HG03175 (cell line): Measurements from ENCODE around the gene RASA2.
"Not testable (repeated sequence)": the region's sequence is repeated elsewhere in the genome, so short reads cannot be mapped to it uniquely, and the experiment has no call there.

Source experiments
- ATAC-seq: cut with Tn5 transposase; IDR thresholded peaks from one replicate; pipeline ENCODE4 v1.9.1; 2021; ENCODE audit warnings: mild to moderate bottlenecking, moderate library complexity; ENCODE audit not compliant: unreplicated experiment

Gene RASA2

DNA sequence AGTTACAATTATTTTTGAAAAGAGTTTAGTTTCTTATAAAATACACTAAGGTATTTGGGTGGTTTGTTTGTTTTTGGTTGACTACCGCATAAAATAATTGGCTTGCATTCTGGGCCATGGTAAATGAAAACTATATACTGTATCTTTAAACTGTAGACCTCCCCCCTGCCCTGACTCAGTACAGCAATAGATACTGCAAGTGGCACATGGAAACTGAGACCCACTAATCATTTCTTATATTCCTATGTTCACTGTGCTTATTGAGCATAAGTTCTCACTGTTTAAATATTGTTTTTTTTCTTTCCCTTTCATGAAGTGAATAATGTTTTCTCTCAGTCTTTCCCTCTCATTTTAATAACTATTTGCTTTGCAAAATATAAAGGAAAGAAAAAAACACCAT lies 45.8 kb downstream of the RASA2 start:
- ATAC-seq: no peak

DNA sequence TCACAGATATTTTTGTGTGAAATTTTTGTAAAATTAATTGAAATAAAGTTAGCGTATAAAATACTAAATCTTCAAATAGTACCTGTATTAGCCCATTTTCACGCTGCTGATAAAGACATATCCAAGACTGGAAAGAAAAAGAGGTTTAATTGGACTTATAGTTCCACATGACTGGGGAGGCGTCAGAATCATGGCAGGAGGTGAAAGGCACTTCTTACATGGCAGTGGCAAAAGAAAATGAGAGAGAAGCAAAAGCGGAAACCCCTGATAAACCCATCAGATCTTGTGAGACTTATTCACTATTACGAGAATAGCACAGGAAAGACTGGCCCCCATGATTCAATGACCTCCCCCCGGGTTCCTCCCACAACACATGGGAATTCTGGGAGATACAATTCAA lies 49.2 kb downstream of the RASA2 start:
- ATAC-seq: not testable (repeated sequence)

DNA sequence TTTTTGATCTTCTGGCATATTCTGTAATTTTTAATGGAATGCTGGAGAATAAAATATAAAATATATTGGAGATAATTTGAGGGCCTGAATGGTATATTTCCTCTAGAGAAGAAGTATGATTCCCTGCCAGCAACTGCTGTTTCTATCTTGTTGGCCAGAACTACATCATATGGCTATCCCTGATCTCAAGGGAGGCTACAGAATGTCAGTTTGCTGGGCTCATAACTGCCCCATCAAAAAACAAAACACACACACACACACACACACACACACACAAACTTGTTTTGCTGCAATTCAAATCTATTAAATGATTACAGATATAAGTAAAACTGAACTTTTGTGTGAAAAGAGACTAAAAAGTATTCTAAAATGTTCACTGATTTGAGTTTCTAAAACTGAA lies 51.0 kb downstream of the RASA2 start:
- no peak for ATAC-seq

DNA sequence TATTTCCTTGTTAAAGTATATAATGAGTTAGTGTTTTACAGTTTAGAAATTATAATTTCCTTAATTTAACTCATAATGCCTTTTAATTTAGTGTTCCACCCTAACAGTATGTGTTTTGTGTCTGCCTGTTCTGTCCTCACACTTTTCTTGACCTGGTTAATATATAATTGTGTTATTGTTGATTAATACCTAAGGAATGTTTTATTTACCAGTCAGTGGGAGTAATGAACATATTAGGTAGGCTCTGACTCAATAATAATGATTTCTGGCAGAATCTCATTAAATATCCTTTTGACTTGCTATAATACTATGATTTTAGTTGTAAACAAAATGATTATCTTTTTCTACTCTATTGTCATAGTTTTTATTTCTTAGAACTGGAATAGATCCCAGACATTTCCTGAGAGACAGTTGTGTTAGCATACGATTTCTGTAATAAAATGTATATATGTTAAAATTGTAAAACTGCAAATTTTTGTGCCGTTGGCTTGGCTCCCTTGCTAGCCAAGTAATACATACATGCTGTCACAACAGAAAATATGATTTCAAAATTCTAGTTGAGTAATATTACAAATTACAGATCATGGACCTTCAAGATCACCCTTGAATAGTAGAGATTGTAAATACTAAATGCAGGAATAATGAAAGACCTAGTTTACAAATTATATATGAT lies 51.9 kb downstream of the RASA2 start:
- ATAC-seq: no peak

DNA sequence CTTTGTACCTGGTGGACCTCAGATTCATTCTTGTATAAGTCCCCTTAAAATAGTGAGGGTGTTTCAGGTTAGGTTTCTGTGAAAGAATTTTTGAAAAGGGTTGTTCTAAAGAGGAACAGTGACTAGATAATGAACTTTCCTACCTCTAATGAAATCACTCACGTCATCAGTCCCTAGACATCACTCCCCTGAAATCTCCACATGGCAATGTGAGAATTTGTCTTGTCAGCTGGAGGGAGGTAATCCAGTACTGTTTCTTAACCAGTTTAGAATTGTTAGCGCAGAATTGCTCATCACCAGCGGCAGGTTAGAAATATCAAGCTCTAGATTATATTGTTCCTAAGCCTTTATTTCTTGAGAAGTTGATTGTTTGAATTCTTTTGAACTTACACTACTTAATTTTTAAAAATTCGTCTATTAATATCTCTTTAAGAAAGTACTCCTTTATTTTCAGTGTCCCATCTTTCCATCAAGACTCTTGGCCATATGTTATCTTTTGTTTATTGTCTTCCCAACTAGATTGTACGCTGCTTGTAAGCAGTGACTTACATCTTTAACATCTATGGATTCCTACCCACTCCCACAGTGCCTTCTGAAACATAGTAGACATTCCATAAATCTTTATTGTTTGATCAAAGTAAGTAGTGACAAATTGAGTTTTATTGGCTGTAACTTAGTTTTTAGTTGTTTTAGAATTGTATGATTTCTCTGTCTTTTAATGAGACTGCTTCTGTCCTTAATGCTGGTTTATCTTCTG lies 52.8 kb downstream of the RASA2 start:
- no peak for ATAC-seq

DNA sequence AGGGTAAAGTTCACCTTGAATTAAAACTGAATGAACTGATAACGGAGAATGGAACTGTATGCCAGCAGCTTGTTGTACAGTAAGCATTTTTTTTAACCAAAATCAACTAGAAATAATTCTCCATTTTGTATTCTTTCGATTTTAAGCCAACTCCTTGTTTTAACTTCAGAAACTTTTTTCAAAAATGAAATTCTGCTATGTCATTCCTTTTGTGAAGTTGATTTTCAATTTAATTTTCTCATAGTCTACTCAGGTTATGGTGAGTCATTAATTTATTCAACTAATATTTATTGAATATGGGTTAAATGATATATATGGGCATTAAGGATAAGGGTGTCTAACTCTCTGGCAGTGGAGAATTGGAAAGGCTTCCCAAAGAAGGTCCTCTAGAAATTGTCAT lies 53.7 kb downstream of the RASA2 start:
- no peak for ATAC-seq

DNA sequence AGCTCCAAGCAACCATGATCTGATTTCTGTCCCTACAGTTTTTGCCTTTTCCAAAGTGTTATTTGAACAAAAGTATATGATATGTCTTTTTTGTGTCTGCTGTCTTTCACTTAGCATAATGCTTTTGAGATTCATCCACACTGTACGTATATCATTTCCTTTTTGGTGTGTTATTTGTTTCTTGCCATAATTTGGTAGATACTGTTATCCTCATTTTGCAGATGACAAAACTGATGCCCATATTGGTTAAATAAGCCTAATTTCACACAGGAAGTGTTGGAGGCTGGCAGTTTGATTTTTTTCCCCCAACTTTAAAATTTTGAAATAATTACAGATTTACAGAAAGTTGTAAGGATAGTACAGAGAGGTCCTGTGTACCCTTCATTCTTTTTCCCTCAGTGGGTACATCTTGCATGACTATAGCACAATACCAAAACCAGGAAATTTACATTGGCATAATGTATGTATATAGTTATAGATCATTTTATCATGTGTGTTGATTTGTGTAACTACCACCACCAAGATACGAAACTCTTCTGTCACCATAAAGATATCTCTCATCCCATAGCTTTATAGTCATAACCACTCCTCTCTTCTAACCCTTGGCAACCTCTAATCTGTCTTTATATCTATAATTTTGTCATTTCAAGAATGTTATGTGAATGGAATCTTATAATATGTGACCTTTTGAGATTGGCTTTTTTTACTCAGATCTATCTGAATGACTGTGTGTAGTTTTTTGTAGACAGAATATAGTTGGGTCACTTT lies 55.6 kb downstream of the RASA2 start:
- no peak for ATAC-seq

DNA sequence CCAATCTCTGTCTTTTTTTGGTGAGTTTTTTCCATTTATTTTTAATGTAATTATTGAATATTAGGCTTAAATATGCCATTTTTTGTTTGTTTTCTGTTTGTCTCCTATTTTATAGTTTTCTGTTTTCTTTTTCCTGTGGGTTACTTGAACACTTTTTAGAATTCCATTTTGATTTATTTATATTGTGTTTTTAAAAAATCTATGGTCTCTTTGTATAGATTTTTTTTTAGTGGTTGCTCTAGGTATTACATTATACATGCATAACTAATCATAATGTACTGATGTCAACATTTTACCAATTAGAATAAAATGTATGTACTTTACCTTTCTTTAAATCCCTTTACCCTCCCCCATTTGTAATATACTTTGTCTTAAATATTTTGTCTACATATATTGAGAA lies 56.2 kb downstream of the RASA2 start:
- no peak for ATAC-seq

DNA sequence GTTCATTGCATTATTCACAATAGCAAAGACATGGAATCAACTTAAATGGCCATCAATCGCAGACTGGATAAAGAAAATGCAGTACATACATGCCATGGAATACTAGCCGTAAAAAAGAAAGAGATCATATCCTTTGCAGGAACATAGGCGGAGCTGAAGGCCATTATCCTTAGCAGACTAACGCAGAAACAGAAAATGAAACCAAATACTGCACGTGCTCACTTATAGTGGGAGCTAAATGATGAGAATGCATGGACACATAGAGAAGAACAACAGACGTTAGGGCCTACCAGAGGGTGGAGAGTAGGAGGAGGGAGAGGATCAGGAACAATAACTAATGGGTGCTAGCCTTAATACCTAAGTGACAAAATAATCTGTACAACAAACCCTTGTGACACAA lies 57.9 kb downstream of the RASA2 start:
- ATAC-seq: no peak

DNA sequence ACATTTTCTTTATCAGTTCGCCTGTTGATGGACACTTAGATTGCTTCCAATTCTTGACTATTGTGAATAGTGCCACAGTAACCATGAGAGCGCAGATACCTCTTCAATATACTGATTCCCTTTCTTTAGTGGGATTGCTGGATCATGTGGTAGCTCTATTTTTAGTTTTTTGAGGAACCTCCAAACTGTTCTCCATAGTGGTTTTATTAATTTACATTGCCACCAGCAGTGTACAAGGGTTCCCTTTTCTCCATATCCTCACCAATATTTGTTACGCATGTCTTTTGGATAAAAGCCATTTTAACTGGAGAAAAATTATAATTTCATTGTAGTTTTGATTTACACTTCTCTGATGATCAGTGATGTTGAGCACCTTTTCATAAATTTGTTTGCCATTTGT lies 59.3 kb downstream of the RASA2 start:
- ATAC-seq: no peak

DNA sequence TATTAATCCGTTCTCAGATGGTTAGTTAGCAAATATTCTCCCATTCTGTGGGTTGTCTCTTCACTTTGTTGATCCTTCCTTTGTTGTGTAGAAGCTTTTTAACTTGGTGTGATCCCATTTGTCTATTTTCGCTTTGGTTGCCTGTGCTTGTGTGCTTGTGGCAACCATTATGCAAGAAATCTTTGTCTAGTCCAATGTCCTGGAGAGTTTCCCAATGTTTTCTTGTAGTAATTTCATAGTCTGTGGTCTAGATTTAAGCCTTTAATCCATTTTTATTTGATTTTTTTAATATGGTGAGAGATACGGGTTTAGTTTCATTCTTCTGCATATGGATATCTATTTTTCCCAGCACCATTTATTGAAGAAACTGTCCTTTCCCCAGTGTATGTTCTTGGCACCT lies 59.8 kb downstream of the RASA2 start:
- no peak for ATAC-seq

DNA sequence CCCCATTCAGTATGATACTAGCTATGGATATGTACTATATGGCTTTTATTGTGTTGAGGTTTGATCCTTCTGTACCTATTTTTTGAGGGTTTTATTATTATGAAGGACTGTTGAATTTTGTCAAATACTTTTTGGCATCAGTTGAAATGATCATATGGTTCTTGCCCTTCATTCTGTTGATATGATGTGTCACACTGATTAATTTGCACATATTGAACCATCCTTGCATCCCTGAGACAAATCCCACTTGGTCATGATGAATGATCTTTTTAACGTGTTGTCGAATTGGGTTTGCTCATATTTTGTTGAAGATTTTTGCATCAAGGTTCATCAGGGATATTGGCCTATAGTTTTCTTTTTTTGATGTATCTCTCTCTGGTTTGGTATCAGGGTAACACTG lies 61.0 kb downstream of the RASA2 start:
- ATAC-seq: no peak

DNA sequence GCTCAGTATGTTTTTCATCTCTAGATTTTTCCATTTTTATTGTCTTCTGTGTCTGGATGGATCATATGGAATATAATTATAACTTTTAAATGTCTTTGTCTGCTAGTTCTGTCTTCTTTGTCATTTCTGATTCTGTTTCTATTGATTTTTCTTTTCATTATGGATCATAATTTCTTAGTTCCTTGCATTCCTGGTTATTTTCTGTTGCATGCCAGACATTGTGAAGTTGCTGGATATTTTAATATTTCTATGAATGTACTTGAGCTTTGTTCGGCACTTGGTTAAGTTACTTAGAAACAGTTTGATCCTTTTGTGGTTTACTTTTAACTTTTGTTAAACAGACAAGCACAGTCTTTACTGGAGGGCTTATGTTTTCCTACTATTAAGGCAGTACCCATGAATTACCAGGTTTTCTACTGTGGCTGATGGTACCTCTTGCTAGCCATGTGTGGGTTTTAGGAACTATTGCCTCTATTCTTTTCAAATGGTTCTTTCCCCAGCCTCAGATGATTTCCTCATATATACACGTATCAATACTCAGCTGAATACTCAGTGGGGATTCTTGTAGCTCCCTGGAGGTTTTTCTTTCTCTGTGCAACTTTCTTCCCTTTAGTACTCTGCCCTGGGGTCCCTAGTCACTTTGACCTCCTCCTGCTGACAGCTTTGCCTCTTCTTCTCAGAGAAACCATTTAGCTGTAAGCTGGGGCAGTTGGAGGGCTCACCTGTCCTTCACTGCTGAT lies 64.3 kb downstream of the RASA2 start:
- ATAC-seq: no peak

DNA sequence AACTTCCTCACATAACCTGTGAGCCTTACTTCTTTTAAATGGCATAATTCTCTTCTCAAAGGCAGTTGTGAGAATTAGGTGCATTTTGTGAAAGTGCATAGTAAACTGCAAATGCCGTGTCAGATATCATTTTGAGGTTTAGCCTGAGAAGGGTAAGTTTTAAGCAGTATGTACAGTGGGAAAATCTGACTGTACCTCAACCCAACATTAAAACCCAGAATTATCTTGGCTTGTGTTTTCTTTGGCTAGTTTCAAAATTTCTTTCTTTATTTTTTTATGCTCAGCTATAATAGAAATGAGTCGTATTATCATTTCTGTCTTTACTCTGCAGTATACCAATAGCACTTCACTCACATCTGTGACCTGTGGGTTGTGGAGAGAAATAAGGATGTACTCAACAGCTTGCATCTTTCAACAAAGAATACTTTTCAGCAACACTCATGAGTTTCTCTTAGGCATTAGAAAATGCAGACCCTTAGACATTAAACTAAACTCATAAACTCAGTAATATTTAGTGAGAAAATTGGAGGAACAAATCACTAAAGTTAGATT lies 65.7 kb downstream of the RASA2 start:
- ATAC-seq: no peak

DNA sequence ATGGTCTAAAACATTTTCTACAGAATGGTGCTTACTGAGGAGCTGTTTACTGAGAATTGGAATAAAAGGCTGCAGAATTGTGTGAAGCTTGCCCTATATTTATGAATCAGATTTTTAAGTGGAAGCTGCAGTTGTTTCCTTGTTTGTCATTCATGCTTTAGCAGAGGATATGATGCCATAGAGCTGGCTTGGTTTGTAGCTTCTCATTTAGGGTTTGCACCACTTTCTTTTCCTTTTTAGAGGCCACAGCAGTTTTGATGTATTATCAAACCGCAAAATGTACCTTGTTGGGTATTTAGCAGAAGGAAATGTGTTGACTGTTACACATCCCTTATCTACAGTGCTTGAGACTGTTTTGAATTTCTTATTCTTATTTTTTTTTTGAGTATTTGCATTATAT lies 66.2 kb downstream of the RASA2 start:
- ATAC-seq: no peak

DNA sequence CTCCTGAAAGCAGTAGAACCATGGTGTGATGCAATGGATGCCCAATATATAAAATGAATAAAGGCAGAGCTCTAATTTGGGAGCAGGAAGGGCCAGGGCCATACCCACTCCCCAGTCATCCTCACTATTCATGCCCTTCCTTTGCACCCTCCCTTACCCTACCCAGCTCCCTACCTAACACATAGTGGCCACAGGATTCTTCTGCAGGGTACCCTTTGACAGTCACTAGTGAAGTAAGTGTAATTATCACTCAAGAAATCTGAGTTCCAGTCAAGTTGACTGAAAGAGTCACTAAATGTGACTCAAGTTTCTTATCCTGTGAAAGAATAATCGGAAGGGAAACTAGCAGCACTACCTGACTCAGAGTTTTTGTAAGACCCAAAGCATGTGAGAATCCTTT lies 69.2 kb downstream of the RASA2 start:
- ATAC-seq: no peak

DNA sequence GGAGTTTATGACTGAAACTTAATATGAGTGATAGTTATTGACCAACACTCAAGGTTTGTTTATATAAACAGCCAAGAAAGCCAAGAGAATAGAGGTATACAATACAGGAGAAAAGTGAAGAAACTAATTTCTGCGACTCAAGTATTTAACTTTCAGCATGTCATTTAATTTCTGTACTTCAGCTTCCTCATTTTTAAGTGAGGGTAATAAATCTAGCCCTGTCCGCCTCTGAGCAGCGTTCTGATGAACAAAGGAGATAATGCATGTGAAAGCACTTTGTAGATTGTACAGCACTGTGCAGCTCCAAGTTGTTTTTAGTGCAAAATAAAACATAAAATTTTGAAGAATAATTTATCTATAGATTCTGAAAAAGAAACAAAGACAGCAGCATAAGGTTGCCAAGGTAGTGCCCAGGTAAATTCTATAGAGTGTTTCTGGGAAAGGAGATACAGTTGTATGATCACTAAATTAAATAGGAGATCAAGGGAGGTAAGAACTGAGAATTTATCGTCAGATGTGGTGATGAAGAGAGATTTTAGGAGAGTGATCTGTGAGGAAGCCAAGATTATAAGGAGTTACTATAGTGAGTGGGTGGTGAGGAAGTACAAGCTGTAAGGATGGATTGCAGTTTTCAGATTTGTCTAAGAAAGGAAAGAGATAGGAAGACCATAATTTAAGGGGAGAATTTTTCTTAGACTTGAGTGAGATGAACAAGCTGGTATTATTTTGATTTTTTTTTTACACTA lies 71.3 kb downstream of the RASA2 start:
- ATAC-seq: no peak

DNA sequence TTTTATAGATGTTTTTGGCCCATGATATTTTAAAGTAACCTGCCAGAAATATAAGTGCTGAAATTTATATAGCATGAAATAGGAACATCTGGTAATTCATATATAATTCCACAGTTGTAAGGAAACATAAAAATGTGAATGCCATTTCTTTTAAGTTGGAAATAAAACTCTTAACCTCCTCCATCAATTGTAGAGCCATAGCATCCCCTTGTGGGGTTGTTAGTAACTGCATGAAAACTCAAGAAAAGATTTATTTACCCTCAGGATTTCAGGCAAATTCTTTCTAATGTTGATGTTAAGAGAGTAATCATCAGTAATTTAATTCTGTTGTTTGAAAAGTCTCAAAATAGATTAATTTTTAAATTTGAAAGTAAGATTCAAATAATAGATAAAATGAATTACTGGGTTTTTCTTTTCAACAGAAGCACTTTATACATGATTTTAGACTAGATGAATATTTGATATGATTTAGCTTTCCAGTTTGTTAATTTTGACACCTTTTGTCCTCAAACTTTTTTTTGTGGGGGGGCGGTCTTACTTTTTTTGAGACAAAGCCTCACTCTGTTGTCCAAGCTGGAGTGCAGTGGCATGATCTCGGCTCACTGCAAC lies 74.7 kb downstream of the RASA2 start:
- no peak for ATAC-seq

DNA sequence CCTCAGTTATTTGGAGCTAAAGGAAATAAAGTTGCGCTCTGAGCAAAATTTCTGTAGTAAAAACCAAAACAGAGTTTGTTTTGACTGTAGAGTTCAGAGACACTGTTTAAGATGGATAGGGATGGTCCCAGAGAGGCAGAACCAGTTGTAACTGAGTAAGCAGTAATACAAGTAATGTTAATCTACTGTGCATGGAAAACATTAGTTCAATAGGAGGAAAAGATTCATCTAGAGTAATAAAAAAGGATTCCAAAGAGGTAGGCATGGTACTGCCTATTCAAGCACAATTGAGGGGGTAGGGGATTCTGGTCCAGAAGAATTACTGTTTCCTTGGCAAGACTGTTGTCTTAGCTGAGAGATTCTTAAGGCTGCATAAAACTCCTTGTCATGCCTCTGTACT lies 77.4 kb downstream of the RASA2 start:
- no peak for ATAC-seq

DNA sequence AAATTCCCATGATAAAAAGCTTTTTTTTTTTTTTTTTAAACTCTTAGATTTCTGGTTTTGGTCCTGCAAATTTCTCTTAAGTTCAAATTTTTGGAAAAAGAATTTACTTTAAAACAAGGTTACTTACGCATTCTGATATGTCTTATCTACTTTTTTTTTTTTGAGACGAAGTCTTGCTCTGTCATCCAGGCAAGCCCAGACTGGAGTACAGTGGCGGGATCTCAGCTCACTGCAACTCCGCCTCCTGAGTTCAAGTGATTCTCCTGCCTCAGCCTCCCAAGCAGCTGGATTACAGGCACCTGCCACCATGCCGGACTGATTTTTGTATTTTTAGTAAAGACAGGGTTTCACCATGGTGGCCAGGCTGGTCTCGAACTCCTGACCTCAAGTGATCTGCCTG lies 83.2 kb downstream of the RASA2 start:
- ATAC-seq: no peak
